ENCODE measurements around the gene ST6GALNAC5. TPM values are rescaled to one million over a fixed set of nuclear protein-coding genes. Genes with fewer than 3 reads are reported as not detected.

The ST6GALNAC5 gene
- total and polyA plus RNA-seq, 2 donors (not counting 3 experiments of a cell fraction or from before 2014, with no cell fraction given), result not detected

GRCh38 chr1:77085109-77085508 is 217.8 kb downstream of the ST6GALNAC5 start:
- Histone ChIP-seq H3K4me3 (replicated peaks in 1 of 3; ENCODE audit: insufficient read depth in 1 of 3, low read depth in 1 of 3, low read length in 3 of 3) (no peak overlapping the region), H3K9ac (replicated peaks; ENCODE audit: extremely low read depth, insufficient read depth, low read length) (no peak overlapping the region), H3K36me3 (ENCODE audit: control insufficient read depth in 2 of 2, extremely low read depth in 1 of 2, insufficient read depth in 2 of 2, low read length in 2 of 2) (no peaks in the 10 kb centered on the region), H3K27ac (ENCODE audit: insufficient read depth, low read depth, low read length) (no peak overlapping the region), H3K9me3 (replicated peaks; ENCODE audit: control insufficient read depth, insufficient read depth, low read length) (no peaks in the 10 kb centered on the region), H4K20me1 (replicated peaks; ENCODE audit: control insufficient read depth, extremely low read depth, insufficient read depth, low read length) (no peaks in the 10 kb centered on the region), H2AFZ (ENCODE audit: low read depth, low read length) (no peak overlapping the region), H3K4me1 (ENCODE audit: control insufficient read depth, extremely low read depth, insufficient read depth, low read length) (no peaks in the 10 kb centered on the region), H3K79me2 (ENCODE audit: control insufficient read depth, insufficient read depth, low read length) (no peaks in the 10 kb centered on the region), H3K27me3 (ENCODE audit: control insufficient read depth in 2 of 2, insufficient read depth in 2 of 2, low read length in 2 of 2) (no peaks in the 10 kb centered on the region), H3K4me2 (ENCODE audit: insufficient read depth, low read length) (no peak overlapping the region), H3K9me1 (replicated peaks; ENCODE audit: control insufficient read depth, extremely low read depth, insufficient read depth, low read length) (no peaks in the 10 kb centered on the region)
- BruUV-seq (replicated peaks), result no TSS peak
- DNase-seq (ENCODE audit: low read depth, low spot score) (no peak), FAIRE-seq (no peak)
- ChIA-PET POLR2A (interaction anchor here (0.5 kb wide), 1 partner anchor 598 kb away, joined by 4 read pairs; no protein-coding TSS in a partner anchor), CTCF (no interaction called here)
- dilution Hi-C loops (cut with MboI; ENCODE audit: extremely low pct_ligation_motif_present, low sequenced_read_pairs) (no loop called here), intact Hi-C loops (cut with micrococcal nuclease) (no loop called here)
- TF ChIP-seq CTCF (IDR thresholded peaks at IDR 0.05; ENCODE audit: extremely low read depth in 1 of 2, insufficient read depth in 1 of 2, low read depth in 1 of 2, low read length in 2 of 2) (no peak), JUN (IDR thresholded peaks at IDR 0.05; ENCODE audit: borderline replicate concordance, insufficient read depth, insufficient read length, low read depth) (no peak), POLR2A (IDR thresholded peaks at IDR 0.05; ENCODE audit: low read depth, low read length) (no peak), EZH2 (IDR thresholded peaks at IDR 0.05; ENCODE audit: borderline replicate concordance, low read depth, low read length, severe bottlenecking) (no peak), MYC (IDR thresholded peaks at IDR 0.05; ENCODE audit: low read depth, low read length) (no peak), FOS (IDR thresholded peaks at IDR 0.05; ENCODE audit: borderline replicate concordance, insufficient read depth, low read length) (no peak), MAX (IDR thresholded peaks at IDR 0.05; ENCODE audit: insufficient read depth, insufficient read length) (no peak), POLR2AphosphoS5 (IDR thresholded peaks at IDR 0.05; ENCODE audit: insufficient read depth, low read depth, low read length) (no peak)

Data from endothelial cell of umbilical vein (primary cell).